Endodermal cell (in vitro differentiated cells): ENCODE results near the gene RFC4. TPM values are rescaled to one million over a fixed set of nuclear protein-coding genes. Genes with fewer than 3 reads are reported as not detected.

ENCODE experiments used
- DNase-seq: peaks from one replicate; pipeline ENCODE4 v3.0.0-alpha.2; 2017
- H3K27ac ChIP-seq: 2 replicates; pipeline ENCODE4 v1.5.1; 2013; ENCODE audit warnings: mild to moderate bottlenecking, low read depth, low read length, moderate library complexity
- H3K27me3 ChIP-seq: 2 replicates; pipeline ENCODE4 v1.6.1; 2013; ENCODE audit warnings: mild to moderate bottlenecking, low read length, moderate library complexity; ENCODE audit not compliant: insufficient read depth, control insufficient read depth, poor library complexity, severe bottlenecking
- H3K36me3 ChIP-seq: 2 replicates; pipeline ENCODE4 v1.7.0; 2013; ENCODE audit warnings: mild to moderate bottlenecking, low read length, moderate library complexity; ENCODE audit not compliant: control insufficient read depth, insufficient read depth
- H3K4me1 ChIP-seq: one replicate; pipeline ENCODE4 v1.7.0; 2013; ENCODE audit warnings: low read length; ENCODE audit not compliant: control insufficient read depth, insufficient read depth
- H3K4me3 ChIP-seq: 2 replicates; pipeline ENCODE4 v1.5.1; 2013; ENCODE audit warnings: mild to moderate bottlenecking, low read length, moderate library complexity
- H3K9ac ChIP-seq: 2 replicates; pipeline ENCODE4 v1.6.1; 2013; ENCODE audit warnings: mild to moderate bottlenecking, low read length, moderate library complexity; ENCODE audit not compliant: poor library complexity, severe bottlenecking; ENCODE audit errors: extremely low read depth
- H3K9me3 ChIP-seq: 2 replicates; pipeline ENCODE4 v1.6.1; 2013; ENCODE audit warnings: mild to moderate bottlenecking, low read length, moderate library complexity; ENCODE audit not compliant: control insufficient read depth
- H3K27ac Mint-ChIP-seq: 2 replicates; pipeline ENCODE4 v1.8.0; 2020; ENCODE audit warnings: mixed read lengths
- H3K27me3 Mint-ChIP-seq: 2 replicates; pipeline ENCODE4 v1.8.0; 2021; ENCODE audit warnings: mild to moderate bottlenecking, mixed read lengths; ENCODE audit not compliant: insufficient read depth
- H3K36me3 Mint-ChIP-seq: 2 replicates; pipeline ENCODE4 v1.8.0; 2020; ENCODE audit warnings: low read depth, mixed read lengths
- H3K4me1 Mint-ChIP-seq: 2 replicates; pipeline ENCODE4 v1.8.0; 2020; ENCODE audit warnings: mixed read lengths
- H3K4me3 Mint-ChIP-seq: 2 replicates; pipeline ENCODE4 v1.8.0; 2020; ENCODE audit warnings: mild to moderate bottlenecking, moderate library complexity, mixed read lengths
- H3K9me3 Mint-ChIP-seq: 2 replicates; pipeline ENCODE4 v1.8.0; 2020; ENCODE audit warnings: mild to moderate bottlenecking, mixed read lengths
- WGBS, 2 experiments: methylation state at CpG; one replicate each; pipeline versions ENCODE4 v1.1.5 to v1.1.7; 2013; ENCODE audit warnings: missing lambda C conversion rate in 2 of 2, mixed read lengths in 1 of 2; ENCODE audit not compliant: insufficient coverage in 1 of 2, insufficient read length in 1 of 2; 5-methylcytosine and 5-hydroxymethylcytosine counted together
- total RNA-seq, 2 donors: library from RNA; stranded (reverse); fragmentation: NEBNext Ultra II Directional in 1 of 2; extraction: Animal tissue kit (Norgen Biotek cat#: 25700) in 1 of 2; gene quantifications; 2 replicates in 1 of 2; 3 replicates in 1 of 2; pipeline ENCODE4 v1.2.1, GENCODE V29; 2021
- TF ChIP-seq, protein P1 (sequence below): fragments of 200-600 bp; sonication (generic); conservative IDR thresholded peaks from 2 replicates; pipeline ENCODE4 v1.5.0; 2021; ENCODE audit warnings: antibody characterized with exemption, mild to moderate bottlenecking

The RFC4 gene
- total RNA-seq, 2 donors from 2014 or later, result 57.6 to 111 TPM

DNA sequence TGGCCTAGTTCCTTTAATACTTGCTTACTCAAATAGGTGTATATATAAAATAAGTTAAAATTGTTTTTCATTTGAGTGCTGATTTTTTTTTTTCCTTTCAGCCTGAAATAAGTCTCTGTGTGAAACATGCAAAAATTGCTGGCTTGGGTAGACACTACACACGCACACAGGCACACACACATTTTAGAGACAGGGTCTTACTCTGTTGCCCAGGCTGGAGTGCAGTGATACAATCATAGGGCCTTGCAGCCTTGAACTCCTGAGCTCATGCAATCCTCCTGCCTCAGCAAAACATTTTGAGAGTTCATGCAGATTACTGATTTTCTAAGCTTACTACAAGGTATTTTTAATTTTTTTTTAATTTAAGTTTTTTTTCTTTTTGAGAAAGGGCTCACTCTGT is 12.7 kb upstream of the RFC4 start:
- peaks cover 7% of the 10 kb centered on the region for H3K27me3 Mint-ChIP-seq
- Histone ChIP-seq H3K9ac (no peak overlapping the region), H3K4me3 (no peak overlapping the region), H3K4me1 (no peaks in the 10 kb centered on the region), H3K36me3 (no peaks in the 10 kb centered on the region), H3K27ac (no peak overlapping the region), H3K27me3 (peaks cover 2% of the 10 kb centered on the region), H3K9me3 (no peaks in the 10 kb centered on the region)
- WGBS, 2 experiments, result 91 to 93% methylated on average over 1 of the region's 1 CpG
- TF ChIP-seq, protein P1, sequence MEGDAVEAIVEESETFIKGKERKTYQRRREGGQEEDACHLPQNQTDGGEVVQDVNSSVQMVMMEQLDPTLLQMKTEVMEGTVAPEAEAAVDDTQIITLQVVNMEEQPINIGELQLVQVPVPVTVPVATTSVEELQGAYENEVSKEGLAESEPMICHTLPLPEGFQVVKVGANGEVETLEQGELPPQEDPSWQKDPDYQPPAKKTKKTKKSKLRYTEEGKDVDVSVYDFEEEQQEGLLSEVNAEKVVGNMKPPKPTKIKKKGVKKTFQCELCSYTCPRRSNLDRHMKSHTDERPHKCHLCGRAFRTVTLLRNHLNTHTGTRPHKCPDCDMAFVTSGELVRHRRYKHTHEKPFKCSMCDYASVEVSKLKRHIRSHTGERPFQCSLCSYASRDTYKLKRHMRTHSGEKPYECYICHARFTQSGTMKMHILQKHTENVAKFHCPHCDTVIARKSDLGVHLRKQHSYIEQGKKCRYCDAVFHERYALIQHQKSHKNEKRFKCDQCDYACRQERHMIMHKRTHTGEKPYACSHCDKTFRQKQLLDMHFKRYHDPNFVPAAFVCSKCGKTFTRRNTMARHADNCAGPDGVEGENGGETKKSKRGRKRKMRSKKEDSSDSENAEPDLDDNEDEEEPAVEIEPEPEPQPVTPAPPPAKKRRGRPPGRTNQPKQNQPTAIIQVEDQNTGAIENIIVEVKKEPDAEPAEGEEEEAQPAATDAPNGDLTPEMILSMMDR, result no peak
- H3K9me3 Mint-ChIP-seq, result no peaks in the 10 kb centered on the region
- no peaks in the 10 kb centered on the region for H3K36me3 Mint-ChIP-seq
- H3K4me3 Mint-ChIP-seq, result no peak overlapping the region
- H3K4me1 Mint-ChIP-seq, result peaks cover 6% of the 10 kb centered on the region
- peak; percentile 13 for DNase-seq
- H3K27ac Mint-ChIP-seq, result no peak overlapping the region

GRCh38 chr3:186818516-186818915 is 12.2 kb upstream of the RFC4 start:
- Histone ChIP-seq H3K9me3 (no peaks in the 10 kb centered on the region), H3K36me3 (no peaks in the 10 kb centered on the region), H3K27me3 (no peaks in the 10 kb centered on the region), H3K9ac (no peak overlapping the region), H3K4me1 (no peaks in the 10 kb centered on the region), H3K4me3 (no peak overlapping the region), H3K27ac (no peak overlapping the region)
- TF ChIP-seq, protein P1, result no peak
- Mint-ChIP-seq H3K4me3 (no peak overlapping the region), H3K4me1 (peaks cover 6% of the 10 kb centered on the region), H3K36me3 (no peaks in the 10 kb centered on the region), H3K27ac (no peak overlapping the region), H3K9me3 (no peaks in the 10 kb centered on the region), H3K27me3 (peaks cover 9% of the 10 kb centered on the region)
- no peak for DNase-seq
- WGBS, 2 experiments, result 91 to 95% methylated on average over 5 of the region's 5 CpGs

DNA sequence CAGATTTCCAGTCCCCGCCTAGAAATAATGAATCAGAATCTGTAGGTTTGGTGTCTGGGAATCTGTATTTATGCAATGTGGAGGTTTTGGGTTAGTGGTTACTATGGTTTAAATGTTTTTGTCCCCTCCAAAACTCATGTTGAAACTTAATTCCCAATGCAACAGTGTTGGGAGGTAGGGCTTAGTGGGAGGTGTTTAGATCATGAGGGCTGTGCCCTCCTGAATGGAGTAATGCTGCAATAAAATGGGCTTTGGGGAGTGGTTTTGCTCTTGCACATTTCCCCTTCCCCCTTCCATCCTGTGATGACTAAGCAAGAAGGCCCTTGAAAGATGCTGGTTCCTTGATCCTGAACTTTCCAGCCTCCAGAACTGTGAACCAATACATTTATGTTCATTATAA is 9.2 kb upstream of the RFC4 start:
- Mint-ChIP-seq H3K4me3 (no peak overlapping the region), H3K27ac (no peak overlapping the region), H3K36me3 (no peaks in the 10 kb centered on the region), H3K4me1 (peaks cover 6% of the 10 kb centered on the region), H3K9me3 (peaks cover 11% of the 10 kb centered on the region), H3K27me3 (peaks cover 21% of the 10 kb centered on the region)
- H3K4me3 ChIP-seq, result no peak overlapping the region
- H3K27me3 ChIP-seq, result no peaks in the 10 kb centered on the region
- H3K4me1 ChIP-seq, result no peaks in the 10 kb centered on the region
- no peak overlapping the region for H3K27ac ChIP-seq
- 94% methylated on average over 1 of the region's 1 CpG; no CpG with 5 or more reads in 1 of the 2 experiments for WGBS, 2 experiments
- TF ChIP-seq, protein P1, result no peak
- no peak for DNase-seq
- no peak overlapping the region for H3K9ac ChIP-seq
- H3K9me3 ChIP-seq, result no peaks in the 10 kb centered on the region
- H3K36me3 ChIP-seq, result no peaks in the 10 kb centered on the region
